Memory B cell (primary cell): ENCODE results near the gene HEATR3.

Experiments
- ATAC-seq: fragments of 150-1000 bp; cut with Tn5 transposase; 2 replicates; pipeline ENCODE4 v1.10.0; 2021; ENCODE audit warnings: low read depth, mild to moderate bottlenecking, moderate library complexity
- DNase-seq, 2 donors: peaks; one replicate each; pipeline ENCODE4 v3.0.0; 2022; ENCODE audit warnings: low spot score in 2 of 2
- H3K27ac Mint-ChIP-seq: one replicate; pipeline ENCODE4 v1.8.0; 2022; ENCODE audit warnings: mild to moderate bottlenecking, moderate library complexity, mixed read lengths
- H3K27me3 Mint-ChIP-seq: one replicate; pipeline ENCODE4 v1.8.0; 2022; ENCODE audit warnings: mixed read lengths
- H3K36me3 Mint-ChIP-seq: one replicate; pipeline ENCODE4 v1.8.0; 2022; ENCODE audit warnings: mild to moderate bottlenecking, mixed read lengths
- H3K4me1 Mint-ChIP-seq: one replicate; pipeline ENCODE4 v1.8.0; 2022; ENCODE audit warnings: mixed read lengths
- H3K4me3 Mint-ChIP-seq: one replicate; pipeline ENCODE4 v1.8.0; 2022; ENCODE audit warnings: mild to moderate bottlenecking, moderate library complexity, mixed read lengths
- H3K9me3 Mint-ChIP-seq: one replicate; pipeline ENCODE4 v1.8.0; 2022; ENCODE audit warnings: mixed read lengths

Gene HEATR3

DNA sequence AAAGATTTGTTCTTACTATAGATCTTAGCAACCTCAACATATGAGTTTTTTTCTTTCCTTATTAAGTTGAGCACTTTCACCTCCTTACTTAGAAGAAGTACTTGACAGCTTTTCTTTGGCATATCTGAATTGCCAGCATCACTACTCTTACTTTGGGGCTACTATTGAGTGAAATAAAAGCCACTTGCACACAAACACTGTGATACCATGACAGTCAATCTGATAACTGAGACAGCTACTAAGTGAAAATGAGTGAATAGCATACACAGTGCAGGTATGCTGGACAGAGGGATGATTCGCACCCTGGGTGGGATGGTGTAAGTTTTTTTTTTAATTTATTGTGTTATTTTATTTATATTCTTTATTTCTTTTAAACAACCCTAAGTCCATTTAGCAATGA, 73.8 kb downstream of the HEATR3 start:
- Mint-ChIP-seq H3K27ac (no peak overlapping the region), H3K4me1 (no peaks in the 10 kb centered on the region), H3K36me3 (no peaks in the 10 kb centered on the region), H3K27me3 (no peaks in the 10 kb centered on the region), H3K9me3 (no peaks in the 10 kb centered on the region), H3K4me3 (no peak overlapping the region)
- no peak for DNase-seq
- ATAC-seq = no peak

DNA sequence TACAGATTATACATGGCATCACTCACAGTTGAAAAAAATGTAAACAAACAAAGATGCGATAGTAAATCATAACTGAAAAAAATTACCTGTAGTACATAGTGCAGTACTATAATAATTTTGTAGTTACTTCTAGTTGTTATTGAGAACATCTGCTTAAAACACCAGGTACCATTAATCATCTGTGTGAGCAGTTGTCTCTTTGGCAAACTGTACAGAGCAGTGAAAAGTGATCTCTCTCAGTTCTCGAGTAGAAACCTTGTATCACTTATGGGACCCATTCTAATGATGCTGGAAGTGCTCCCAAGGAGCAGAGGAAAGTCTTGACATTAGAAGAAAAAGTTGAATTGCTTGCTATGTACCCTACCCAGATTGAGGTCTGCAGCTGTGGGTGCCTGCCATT, 78.4 kb downstream of the HEATR3 start:
- H3K36me3 Mint-ChIP-seq = no peaks in the 10 kb centered on the region
- H3K27me3 Mint-ChIP-seq = no peaks in the 10 kb centered on the region

DNA sequence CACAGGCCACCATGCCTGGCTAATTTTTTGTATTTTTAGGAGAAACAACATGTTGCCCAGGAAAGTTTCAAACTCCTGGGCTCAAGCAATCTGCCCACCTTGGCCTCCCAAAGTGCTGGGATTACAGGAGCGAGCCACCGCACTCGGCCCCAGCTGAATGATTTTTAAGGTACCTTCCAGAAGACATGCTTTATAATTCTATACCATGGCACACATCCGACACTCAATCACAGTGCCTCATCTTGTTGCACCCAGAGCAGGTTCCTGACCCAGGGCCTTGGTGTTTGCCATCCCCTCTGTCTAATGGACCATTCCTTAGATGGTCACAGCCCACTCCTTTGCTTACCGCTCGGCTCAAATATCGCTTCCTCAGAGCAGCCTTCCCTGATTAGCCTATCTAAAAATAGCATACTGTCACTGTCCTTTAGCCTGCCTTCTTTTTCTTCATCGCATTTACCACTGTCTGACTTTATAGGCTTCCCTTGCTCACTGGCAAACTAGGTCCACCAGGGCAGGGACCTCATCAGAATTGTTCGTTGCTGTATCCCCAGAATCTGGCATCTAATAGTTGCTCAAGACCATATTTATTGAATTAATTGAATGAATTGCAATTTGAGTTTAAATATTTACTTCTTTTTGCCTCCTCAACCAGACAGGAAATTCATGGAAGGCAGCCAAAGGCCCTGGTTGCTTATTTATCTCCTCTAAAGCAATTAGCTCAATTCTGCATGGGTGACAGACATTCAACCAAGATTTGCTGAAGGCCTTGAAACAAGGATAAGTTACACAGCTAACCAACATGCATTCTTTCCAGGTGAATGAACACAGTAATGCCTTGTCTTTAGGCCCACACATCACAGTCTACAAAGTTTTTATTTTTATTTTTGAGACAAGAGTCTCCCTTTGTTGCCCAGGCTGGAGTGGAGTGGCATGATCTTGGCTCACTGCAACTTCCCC, 81.0 kb downstream of the HEATR3 start:
- no peak overlapping the region for H3K27ac Mint-ChIP-seq
- DNase-seq (no peak), ATAC-seq (no peak)
- no peak overlapping the region for H3K4me3 Mint-ChIP-seq
- H3K4me1 Mint-ChIP-seq = peaks cover under 1% of the 10 kb centered on the region
- no peaks in the 10 kb centered on the region for H3K36me3 Mint-ChIP-seq
- no peaks in the 10 kb centered on the region for H3K9me3 Mint-ChIP-seq
- H3K27me3 Mint-ChIP-seq = no peaks in the 10 kb centered on the region

More for the DNA sequence above, 78.4 kb downstream of the HEATR3 start:
- no peak overlapping the region for H3K27ac Mint-ChIP-seq
- ATAC-seq (no peak), DNase-seq (no peak)
- H3K4me3 Mint-ChIP-seq = no peak overlapping the region
- H3K9me3 Mint-ChIP-seq = no peaks in the 10 kb centered on the region
- no peaks in the 10 kb centered on the region for H3K4me1 Mint-ChIP-seq

DNA sequence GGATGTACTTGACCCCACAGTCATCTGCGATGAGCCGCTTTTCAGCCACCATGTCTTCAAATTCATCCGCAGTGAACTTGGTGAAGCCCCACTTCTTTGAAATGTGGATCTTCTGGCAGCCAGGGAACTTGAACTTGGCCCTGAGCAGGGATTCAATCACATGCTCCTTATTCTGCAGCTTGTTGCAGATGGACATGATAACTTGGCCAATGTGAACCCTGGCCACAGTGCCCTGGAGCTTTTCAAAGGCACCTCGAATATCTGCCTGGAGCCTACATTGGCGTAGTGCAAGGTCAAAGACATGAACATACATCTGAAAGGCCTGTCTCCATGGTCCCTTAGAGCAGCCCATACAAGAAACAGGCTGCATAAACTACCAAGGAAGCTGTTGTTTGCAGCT, 85.6 kb downstream of the HEATR3 start:
- Mint-ChIP-seq H3K4me3 (no peak overlapping the region), H3K4me1 (peaks cover 22% of the 10 kb centered on the region), H3K36me3 (no peaks in the 10 kb centered on the region), H3K27ac (no peak overlapping the region), H3K27me3 (no peaks in the 10 kb centered on the region), H3K9me3 (no peaks in the 10 kb centered on the region)
- ATAC-seq (no peak), DNase-seq (no peak)

DNA sequence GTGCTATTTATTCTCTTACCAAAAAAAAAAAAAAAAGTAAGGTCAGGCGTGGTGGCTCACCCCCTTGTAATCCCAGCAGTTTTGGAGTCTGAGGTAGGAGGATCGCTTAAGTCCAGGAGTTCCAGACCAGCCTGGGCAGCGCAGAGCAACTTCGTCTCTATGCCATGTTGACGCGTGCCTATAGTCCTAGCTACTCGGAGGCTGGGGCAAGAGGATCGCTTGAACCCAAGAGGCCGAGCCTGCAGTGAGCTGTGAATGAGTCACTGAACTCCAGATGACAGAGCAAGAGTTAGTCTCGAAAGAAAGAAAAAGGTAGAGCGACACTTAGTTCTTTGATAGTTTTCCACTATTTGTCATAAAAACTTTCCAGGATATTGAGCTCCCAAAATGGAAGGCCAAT, 86.0 kb downstream of the HEATR3 start:
- H3K27me3 Mint-ChIP-seq = no peaks in the 10 kb centered on the region
- DNase-seq (no peak), ATAC-seq (no peak)
- no peaks in the 10 kb centered on the region for H3K9me3 Mint-ChIP-seq
- H3K27ac Mint-ChIP-seq = peak overlapping the region; percentile 94
- peaks cover 24% of the 10 kb centered on the region for H3K4me1 Mint-ChIP-seq
- H3K4me3 Mint-ChIP-seq = peak overlapping the region; percentile 85
- no peaks in the 10 kb centered on the region for H3K36me3 Mint-ChIP-seq

DNA sequence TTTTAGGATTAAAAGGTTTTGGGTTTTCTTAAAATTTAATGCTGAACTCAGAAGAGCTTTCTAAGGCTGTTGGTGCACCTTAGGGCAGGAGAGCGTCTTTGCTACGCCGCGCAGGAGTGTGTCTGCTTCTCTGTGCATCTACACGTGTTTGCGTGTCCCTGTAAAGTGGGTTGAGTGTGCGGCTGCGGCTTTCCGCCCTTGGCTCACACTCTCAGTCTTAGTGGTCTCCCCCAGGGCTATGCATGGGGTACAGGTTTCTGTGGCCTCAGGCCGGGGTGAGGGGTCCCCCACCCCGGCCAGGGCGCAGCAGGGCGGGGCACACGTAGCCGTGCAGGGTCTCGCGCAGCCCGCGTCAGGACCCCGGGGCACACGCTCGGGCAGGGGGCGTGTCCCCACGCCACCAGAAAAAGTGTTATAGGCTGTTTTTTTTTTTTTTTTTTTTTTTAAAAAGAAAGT, 86.6 kb downstream of the HEATR3 start:
- H3K9me3 Mint-ChIP-seq = no peaks in the 10 kb centered on the region
- ATAC-seq (peak; percentile 23), DNase-seq (peak in 1 of 2 donors; percentile 41)
- peak overlapping the region; percentile 94 for H3K27ac Mint-ChIP-seq
- H3K27me3 Mint-ChIP-seq = no peaks in the 10 kb centered on the region
- H3K4me3 Mint-ChIP-seq = peak overlapping the region; percentile 85
- no peaks in the 10 kb centered on the region for H3K36me3 Mint-ChIP-seq
- peaks cover 29% of the 10 kb centered on the region for H3K4me1 Mint-ChIP-seq

DNA sequence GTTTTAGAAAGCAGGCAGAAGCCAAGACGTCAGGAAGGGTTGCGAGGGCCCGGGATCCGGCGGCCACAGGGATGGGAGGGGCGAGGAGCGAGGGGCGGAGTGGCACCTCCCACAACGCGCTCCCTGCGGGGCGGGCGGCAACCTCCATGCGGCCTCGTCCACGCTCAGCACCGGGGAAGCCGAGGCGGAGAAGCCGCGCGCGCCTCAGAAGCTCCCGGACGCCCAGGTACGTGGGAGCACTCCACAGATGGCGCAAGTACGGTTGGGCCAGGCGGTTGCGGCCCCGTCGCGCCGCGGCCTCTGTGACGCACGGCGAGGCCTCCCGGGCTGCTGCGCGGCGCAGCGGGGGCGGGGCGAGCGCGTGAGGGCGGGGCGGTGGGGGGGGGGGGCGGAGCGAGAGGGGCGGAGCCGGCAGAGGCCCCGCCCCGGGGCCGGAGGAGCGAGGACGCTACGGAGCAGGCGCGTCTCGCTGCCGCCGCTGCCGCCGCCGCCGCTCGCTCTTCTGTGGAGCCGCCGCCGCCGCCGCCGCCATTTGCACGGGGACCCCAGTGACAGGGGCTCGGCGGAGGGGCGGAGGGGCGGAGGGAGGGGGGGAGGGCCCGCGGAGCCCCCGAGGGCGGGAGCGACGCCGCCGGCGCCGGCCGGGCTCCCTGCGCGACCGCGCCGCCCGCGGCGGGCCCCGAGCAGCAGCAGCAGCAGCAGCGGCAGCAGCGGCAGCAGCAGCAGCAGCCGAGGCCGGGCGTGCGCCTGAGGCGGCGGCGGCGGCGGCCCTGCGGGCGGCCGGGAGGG, 87.2 kb downstream of the HEATR3 start, which contains the start of gene TENT4B:
Gene TENT4B, plus strand, starts transcription at position 500 of the 789 bp plus-strand sequence. CDS start 316 bp downstream, outside the sequence.
- peak; percentile 90 to 94 for DNase-seq

DNA sequence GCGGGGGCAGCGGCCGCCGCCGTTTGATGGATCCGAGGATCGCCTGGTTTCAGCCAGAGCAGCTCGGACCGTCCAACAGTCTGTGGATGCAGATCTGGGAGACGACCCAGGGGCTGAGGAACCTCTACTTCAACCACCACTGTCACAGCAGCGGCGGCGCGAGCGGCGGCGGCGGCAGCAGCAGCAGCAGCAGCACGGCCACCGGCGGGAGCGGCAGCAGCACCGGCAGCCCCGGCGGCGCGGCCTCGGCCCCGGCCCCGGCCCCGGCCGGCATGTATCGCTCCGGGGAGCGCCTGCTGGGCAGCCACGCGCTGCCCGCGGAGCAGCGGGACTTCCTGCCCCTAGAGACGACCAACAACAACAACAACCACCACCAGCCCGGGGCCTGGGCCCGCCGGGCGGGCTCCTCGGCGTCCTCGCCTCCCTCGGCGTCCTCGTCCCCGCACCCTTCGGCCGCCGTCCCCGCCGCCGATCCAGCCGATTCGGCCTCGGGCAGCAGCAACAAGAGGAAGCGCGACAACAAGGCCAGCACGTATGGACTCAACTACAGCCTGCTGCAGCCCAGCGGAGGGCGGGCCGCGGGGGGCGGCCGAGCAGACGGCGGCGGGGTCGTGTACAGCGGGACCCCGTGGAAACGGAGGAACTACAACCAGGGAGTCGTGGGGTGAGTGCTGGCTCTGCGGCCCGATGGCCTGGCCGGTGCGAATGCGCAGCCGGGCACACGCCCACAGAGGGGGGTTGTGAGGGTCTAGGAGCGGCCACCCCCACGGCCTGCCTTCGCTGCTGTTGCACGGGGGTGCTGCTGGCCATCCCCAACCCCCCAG, 88.0 kb downstream of the HEATR3 start:
- Mint-ChIP-seq H3K27me3 (no peaks in the 10 kb centered on the region), H3K27ac (peak overlapping the region; percentile 93), H3K4me1 (peaks cover 33% of the 10 kb centered on the region), H3K36me3 (no peaks in the 10 kb centered on the region), H3K9me3 (no peaks in the 10 kb centered on the region), H3K4me3 (peak overlapping the region; percentile 97)
- no peak for ATAC-seq
- DNase-seq = peak in 1 of 2 donors; percentile 32

More for the DNA sequence above, 87.2 kb downstream of the HEATR3 start, which contains the start of gene TENT4B:
- Mint-ChIP-seq H3K4me3 (peak within 1 kb of the TSS; percentile 97), H3K27me3 (no peaks in the 10 kb centered on the region), H3K9me3 (no peaks in the 10 kb centered on the region), H3K36me3 (no peaks in the 10 kb centered on the region), H3K27ac (peak within 1 kb of the TSS; percentile 94), H3K4me1 (peaks cover 29% of the 10 kb centered on the region)
- peak; percentile 75 for ATAC-seq

DNA sequence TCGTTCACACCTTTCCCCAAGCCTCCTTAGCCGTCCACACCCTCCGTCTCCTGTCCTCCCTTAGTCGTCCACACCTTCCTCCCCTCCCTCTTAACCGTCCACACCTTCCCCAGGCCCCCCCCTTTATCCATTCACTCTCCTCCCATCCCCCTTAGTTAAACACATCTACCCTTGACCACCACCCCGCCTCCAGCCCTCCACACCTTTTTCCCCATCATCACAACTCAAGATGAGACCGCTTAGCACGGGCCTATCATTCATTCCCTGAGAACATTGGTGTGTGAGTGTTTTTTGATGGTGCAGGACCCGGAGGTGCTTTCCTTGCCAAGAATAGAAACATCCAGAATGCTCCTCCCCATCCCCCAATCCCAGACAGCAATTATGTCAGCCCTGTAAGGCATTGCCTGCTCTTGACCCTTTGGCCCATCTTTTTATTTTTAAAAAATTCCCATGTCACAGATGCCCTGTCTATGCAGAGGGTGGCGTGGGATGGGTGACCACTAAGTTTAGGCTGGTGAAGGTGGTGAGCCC, 88.7 kb downstream of the HEATR3 start:
- Mint-ChIP-seq H3K27ac (peak overlapping the region; percentile 93), H3K4me1 (peaks cover 35% of the 10 kb centered on the region), H3K9me3 (no peaks in the 10 kb centered on the region), H3K36me3 (no peaks in the 10 kb centered on the region), H3K27me3 (no peaks in the 10 kb centered on the region), H3K4me3 (peak overlapping the region; percentile 97)
- ATAC-seq (no peak), DNase-seq (no peak)

DNA sequence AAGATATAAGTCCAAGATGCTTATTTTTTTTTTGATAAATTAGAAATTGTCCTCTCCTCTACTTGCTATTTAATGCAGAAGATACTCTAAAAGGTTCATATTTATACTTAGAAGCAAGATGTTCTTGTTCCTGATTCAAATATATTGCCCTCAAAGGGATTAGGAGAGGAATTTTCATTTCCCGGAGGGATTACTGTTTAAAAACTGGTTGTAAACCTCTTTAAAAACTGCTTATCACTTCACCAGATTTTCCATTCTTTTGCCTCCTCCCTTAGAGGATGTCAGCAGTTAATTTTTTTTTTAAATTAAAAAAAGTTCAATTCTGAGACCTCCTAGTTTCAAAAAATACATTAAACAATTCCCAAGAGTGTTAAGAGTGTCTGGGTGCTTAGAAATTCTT, 90.2 kb downstream of the HEATR3 start:
- ATAC-seq = no peak
- Mint-ChIP-seq H3K27me3 (no peaks in the 10 kb centered on the region), H3K36me3 (peaks cover 4% of the 10 kb centered on the region), H3K9me3 (no peaks in the 10 kb centered on the region), H3K4me3 (no peak overlapping the region), H3K27ac (no peak overlapping the region), H3K4me1 (peaks cover 35% of the 10 kb centered on the region)
- DNase-seq = no peak
